Esophagus squamous epithelium (tissue), 5 donors: ENCODE measurements around the gene ENTPD1. TPM values are rescaled to one million over a fixed set of nuclear protein-coding genes. Genes with fewer than 3 reads are reported as not detected.
"Not testable (repeated sequence)": the region's sequence is repeated elsewhere in the genome, so short reads cannot be mapped to it uniquely, and the experiment has no call there.

Experiments
- DNase-seq: peaks from one replicate; lab custom pipeline; 2025; lab: John Stamatoyannopoulos, UW
- H3K27ac ChIP-seq, 4 donors: fragments of 200-600 bp; sonication (generic); one replicate each; pipeline ENCODE4 v1.5.1; 2016 to 2019; ENCODE audit warnings: mild to moderate bottlenecking in 1 of 4
- H3K27me3 ChIP-seq, 4 donors: fragments of 200-600 bp; sonication (generic); 1 replicate in 3 of 4; 2 replicates in 1 of 4; pipeline versions ENCODE4 v1.5.1 to v1.6.0; 2017 to 2021; ENCODE audit warnings: antibody characterized with exemption in 1 of 4
- H3K36me3 ChIP-seq, 3 donors: fragments of 200-600 bp; sonication (generic); one replicate each; pipeline ENCODE4 v1.5.1; 2016 to 2019
- H3K4me1 ChIP-seq, 3 donors: fragments of 200-600 bp; sonication (generic); one replicate each; pipeline ENCODE4 v1.5.1; 2017 to 2019
- H3K4me3 ChIP-seq, 4 donors: fragments of 200-600 bp; sonication (generic); 1 replicate in 3 of 4; 2 replicates in 1 of 4; pipeline ENCODE4 v1.5.1; 2016 to 2019; ENCODE audit warnings: mild to moderate bottlenecking in 2 of 4, moderate library complexity in 1 of 4
- H3K9me3 ChIP-seq, 3 donors: fragments of 200-600 bp; sonication (generic); one replicate each; pipeline ENCODE4 v1.5.1; 2016 to 2019
- POLR2A ChIP-seq, 4 donors: fragments of 450-650 bp; IDR thresholded peaks; one replicate each; pipeline ENCODE4 v1.6.1; 2017; ENCODE audit warnings: antibody characterized with exemption in 4 of 4, mild to moderate bottlenecking in 4 of 4, moderate library complexity in 3 of 4
- WGBS, 2 donors: methylation state at CpG; one replicate each; pipeline ENCODE4 v1.1.5; 2018; 5-methylcytosine and 5-hydroxymethylcytosine counted together
- intact Hi-C: fragments of 100-400 bp; cut with DNase I; formaldehyde crosslinking; loops from one replicate; pipeline ENCODE4 v1.15.0; 2022
- total RNA-seq, 4 donors: library from RNA; depleted of rRNA; stranded (reverse); fragments of >200 nt; gene quantifications; one replicate each; pipeline ENCODE4 v1.1.0, GENCODE V29; 2016
- TF ChIP-seq, protein P1 (sequence below), 6 experiments: fragments of 450-650 bp in 4 of 6; fragments of 200-600 bp in 2 of 6; sonication (generic) in 2 of 6; IDR thresholded peaks; one replicate each; pipeline ENCODE4 v1.5.1; 2016 to 2019; ENCODE audit warnings: antibody characterized with exemption in 6 of 6, mild to moderate bottlenecking in 4 of 6, moderate library complexity in 4 of 6
- donor health status: DM: yes; HTN: yes; CAD: no.

Gene ENTPD1
- total RNA-seq, 4 donors from 2014 or later = 7.7 to 34.5 (median 10.1) TPM

DNA sequence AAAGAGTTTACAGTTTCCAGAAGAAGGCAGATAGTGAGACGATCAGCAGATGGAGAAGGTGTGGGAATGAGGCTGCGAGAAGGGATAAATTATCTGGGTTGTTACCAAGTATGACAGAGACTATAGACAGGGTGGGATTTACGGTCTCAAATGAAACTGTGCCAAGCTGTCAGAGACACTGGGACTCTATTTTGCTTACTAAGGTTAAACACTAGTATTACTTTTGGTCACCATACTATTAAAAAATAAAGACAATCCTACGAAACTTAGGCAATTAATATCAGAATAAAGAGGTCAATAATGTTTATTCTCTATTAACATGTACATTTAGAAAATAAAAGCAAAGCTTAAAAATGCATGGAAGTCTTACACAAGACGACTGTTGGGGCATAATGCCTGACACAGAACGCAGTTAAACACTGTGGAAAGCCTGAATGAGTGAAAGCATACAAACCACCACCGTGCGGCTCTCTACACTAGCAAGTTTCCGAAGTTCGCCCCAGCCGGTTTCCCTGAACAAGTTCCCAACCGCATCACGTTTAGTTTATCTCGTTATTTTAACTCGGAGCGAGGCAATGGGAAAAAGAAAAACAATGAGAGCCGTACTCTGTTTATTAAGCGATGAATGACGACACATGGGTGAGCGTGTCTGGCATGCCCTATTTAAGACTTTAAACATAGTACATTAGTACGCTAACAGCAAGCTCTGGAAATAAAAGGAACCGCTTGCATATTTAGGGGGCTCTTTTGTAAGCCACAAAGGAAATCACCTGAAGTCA lies 150.9 kb downstream of the ENTPD1 start:
- intact Hi-C loops = no loop called here
- 10% methylated on average over 21 to 22 of the region's 22 CpGs for WGBS, 2 donors
- DNase-seq = no peak

DNA sequence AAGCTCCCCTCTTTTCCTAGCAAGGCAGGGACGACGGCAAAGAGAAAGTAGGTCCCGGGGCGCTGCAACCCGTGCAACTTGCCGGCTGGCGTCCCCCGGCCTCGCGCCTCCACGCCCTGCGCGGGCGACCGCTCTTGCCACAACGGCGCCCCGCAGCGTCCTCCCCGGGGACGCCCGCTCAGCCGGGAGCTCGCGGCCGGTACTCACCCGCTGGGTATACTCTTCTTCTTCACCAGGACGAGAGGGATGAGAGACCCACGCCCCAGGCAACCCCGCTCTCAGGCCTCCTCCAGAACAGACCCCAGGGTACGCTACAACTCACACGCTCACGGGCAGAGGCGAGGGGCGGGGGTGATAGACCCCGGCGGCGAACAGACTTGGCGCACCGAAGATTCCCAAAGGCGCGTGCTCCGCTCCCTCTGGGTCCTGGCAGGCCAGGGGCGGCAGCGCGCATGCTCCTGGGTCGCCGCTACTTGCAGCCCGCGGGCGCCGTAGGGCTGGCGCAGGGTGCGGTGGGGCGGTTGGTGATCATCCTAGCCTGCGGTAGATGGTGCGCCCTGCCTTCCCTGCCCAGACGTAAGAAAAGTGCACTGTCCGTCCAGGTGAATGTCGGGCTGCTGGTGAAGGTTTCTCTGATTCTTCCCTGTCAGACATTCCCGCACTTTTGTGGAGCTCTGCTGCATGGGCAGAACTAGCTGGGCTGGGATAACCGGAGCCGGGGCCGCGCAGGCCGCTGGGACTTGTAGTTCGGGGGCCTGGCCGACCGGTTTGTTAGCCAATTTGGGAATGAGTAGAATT lies 151.7 kb downstream of the ENTPD1 start, which contains the start of gene CC2D2B:
CC2D2B (plus strand) TSS at position 520 of the 798 bp plus-strand sequence. CDS start 3,349 bp downstream, outside the sequence.
- H3K4me1 ChIP-seq = peaks cover 0 to 12% (median 0%) of the 10 kb centered on the region in 3 donors
- H3K36me3 ChIP-seq = peaks cover 0 to 22% (median 0%) of the 10 kb centered on the region in 3 donors
- no peaks in the 10 kb centered on the region for H3K27me3 ChIP-seq
- DNase-seq = peak; percentile 28
- TF ChIP-seq, protein P1, sequence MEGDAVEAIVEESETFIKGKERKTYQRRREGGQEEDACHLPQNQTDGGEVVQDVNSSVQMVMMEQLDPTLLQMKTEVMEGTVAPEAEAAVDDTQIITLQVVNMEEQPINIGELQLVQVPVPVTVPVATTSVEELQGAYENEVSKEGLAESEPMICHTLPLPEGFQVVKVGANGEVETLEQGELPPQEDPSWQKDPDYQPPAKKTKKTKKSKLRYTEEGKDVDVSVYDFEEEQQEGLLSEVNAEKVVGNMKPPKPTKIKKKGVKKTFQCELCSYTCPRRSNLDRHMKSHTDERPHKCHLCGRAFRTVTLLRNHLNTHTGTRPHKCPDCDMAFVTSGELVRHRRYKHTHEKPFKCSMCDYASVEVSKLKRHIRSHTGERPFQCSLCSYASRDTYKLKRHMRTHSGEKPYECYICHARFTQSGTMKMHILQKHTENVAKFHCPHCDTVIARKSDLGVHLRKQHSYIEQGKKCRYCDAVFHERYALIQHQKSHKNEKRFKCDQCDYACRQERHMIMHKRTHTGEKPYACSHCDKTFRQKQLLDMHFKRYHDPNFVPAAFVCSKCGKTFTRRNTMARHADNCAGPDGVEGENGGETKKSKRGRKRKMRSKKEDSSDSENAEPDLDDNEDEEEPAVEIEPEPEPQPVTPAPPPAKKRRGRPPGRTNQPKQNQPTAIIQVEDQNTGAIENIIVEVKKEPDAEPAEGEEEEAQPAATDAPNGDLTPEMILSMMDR (IDR thresholded peaks at IDR 0.05) = peak in 1 of 6 experiments; percentile 4
- TF ChIP-seq POLR2A (IDR thresholded peaks at IDR 0.05) = no peak
- H3K4me3 ChIP-seq = peak within 1 kb of the TSS; percentile 44 to 77 (median 64)
- peak within 1 kb of the TSS; percentile 68 to 88 (median 84) for H3K27ac ChIP-seq
- H3K9me3 ChIP-seq = no peaks in the 10 kb centered on the region
- intact Hi-C loops = no loop called here
- WGBS, 2 donors = 0% methylated on average over 7 of the region's 69 CpGs; no CpG with 5 or more reads in 1 of the 2 donors

More for the DNA sequence above, 150.9 kb downstream of the ENTPD1 start:
- peak overlapping the region; percentile 44 to 77 (median 64) for H3K4me3 ChIP-seq
- peaks cover 0 to 30% (median 0%) of the 10 kb centered on the region in 3 donors for H3K36me3 ChIP-seq
- TF ChIP-seq, protein P1 (IDR thresholded peaks at IDR 0.05) = no peak
- TF ChIP-seq POLR2A (IDR thresholded peaks at IDR 0.05) = no peak
- peak overlapping the region; percentile 68 to 88 (median 84) for H3K27ac ChIP-seq
- no peaks in the 10 kb centered on the region for H3K9me3 ChIP-seq
- H3K4me1 ChIP-seq = peaks cover 0 to 12% (median 0%) of the 10 kb centered on the region in 3 donors
- H3K27me3 ChIP-seq = no peaks in the 10 kb centered on the region

DNA sequence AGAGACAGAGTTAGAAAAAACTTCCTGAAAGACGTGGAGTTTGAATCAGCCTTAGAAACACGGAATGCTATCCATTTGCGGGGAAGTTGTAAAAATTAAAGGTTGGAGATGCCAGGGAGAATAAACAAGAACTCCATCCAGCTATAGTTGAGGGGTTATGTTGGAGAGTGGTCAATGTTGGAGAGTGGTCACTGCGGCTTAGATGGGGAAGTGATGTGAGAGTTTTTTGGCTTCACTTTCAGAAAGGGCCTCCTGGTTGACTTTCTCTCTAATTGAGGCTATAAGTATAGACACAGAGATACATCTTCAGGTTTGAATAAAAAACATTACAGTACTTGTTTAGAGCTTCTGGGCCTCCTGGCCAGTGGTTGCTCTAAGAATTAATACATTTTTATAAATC lies 152.5 kb downstream of the ENTPD1 start:
- H3K4me1 ChIP-seq = peaks cover 0 to 12% (median 0%) of the 10 kb centered on the region in 3 donors
- no peak for DNase-seq
- whole genome bisulfite sequencing, 2 donors = 37 to 58% methylated on average over 4 of the region's 4 CpGs
- no peak overlapping the region for H3K27ac ChIP-seq
- H3K36me3 ChIP-seq = peaks cover 0 to 14% (median 0%) of the 10 kb centered on the region in 3 donors
- peak overlapping the region in 1 of 4 donors; percentile 77 for H3K4me3 ChIP-seq
- no peaks in the 10 kb centered on the region for H3K9me3 ChIP-seq
- H3K27me3 ChIP-seq = no peaks in the 10 kb centered on the region
- TF ChIP-seq POLR2A (IDR thresholded peaks at IDR 0.05) = no peak
- TF ChIP-seq, protein P1 (IDR thresholded peaks at IDR 0.05) = no peak
- intact Hi-C loops = no loop called here

DNA sequence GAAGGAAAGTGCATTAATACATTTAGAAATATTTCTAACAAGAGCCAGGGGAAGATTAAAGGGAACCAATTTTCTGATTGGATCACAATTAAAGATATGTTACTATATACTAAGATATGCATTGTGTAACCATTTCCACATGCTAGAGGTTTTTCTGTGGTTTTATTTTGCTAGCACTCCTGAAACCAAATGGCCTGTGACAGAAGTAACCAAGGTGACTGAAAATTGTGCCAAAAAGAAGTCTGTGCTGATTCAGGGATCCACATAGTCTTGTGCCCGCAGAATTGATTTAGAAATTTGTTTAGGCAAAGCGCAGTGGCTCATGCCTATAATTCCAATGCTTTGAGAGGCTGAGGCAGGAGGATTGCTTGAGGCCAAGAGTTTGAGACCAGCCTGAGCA lies 153.6 kb downstream of the ENTPD1 start:
- H3K9me3 ChIP-seq = no peaks in the 10 kb centered on the region
- intact Hi-C loops = no loop called here
- WGBS, 2 donors = 92 to 96% methylated on average over 2 of the region's 2 CpGs
- DNase-seq = no peak
- no peak overlapping the region for H3K4me3 ChIP-seq
- H3K27ac ChIP-seq = no peak overlapping the region
- peaks cover 0 to 12% (median 0%) of the 10 kb centered on the region in 3 donors for H3K4me1 ChIP-seq
- peaks cover 0 to 3% (median 0%) of the 10 kb centered on the region in 3 donors for H3K36me3 ChIP-seq
- TF ChIP-seq, protein P1 (IDR thresholded peaks at IDR 0.05) = no peak
- no peak for TF ChIP-seq POLR2A (IDR thresholded peaks at IDR 0.05)
- H3K27me3 ChIP-seq = no peaks in the 10 kb centered on the region

DNA sequence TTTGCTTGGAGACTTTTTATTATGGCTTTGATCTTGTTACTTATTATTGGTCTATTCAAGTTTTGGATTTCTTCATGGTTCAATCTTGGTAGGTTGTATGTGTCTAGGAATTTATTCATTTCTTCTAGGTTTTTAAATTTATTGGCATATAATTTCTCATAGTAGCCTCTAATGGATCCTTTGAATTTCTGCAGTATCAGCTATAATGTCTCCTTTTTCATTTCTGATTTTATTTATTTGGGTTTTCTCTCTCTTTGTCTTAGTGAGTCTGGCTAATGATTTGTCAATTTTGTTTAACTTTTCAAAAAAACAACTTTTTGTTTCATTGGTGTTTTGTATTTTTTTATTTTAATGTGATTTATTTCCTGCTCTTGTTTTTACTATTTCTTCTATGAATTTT lies 160.1 kb downstream of the ENTPD1 start:
- H3K27me3 ChIP-seq, DNase-seq, H3K4me3 ChIP-seq, H3K4me1 ChIP-seq, intact Hi-C loops, H3K36me3 ChIP-seq, H3K9me3 ChIP-seq, H3K27ac ChIP-seq: not testable (repeated sequence)

Other genes with a start within 250 kb of the ENTPD1 start
- 100 to 1,000 TPM in 1 of 4 donors, 10 to 100 TPM in 3; 23.3 to 359 (median 72.2) TPM for gene SORBS1, start 194.8 kb upstream of the ENTPD1 start, total RNA-seq
- gene ALDH18A1, start 99.5 kb upstream of the ENTPD1 start, total RNA-seq = 10 to 100 TPM; 34.5 to 78.3 (median 47.4) TPM
- 10 to 100 TPM in 3 of 4 donors, 1 to 10 TPM in 1; 6.8 to 21.1 (median 16.7) TPM for gene TCTN3, start 62.2 kb upstream of the ENTPD1 start, total RNA-seq
- gene CC2D2B, start 151.8 kb downstream of the ENTPD1 start, total RNA-seq = 1 to 10 TPM in 1 of 4 donors, under 1 TPM in 2, not detected in 1; 0.15 to 2.5 (median 0.22) TPM